IMR-90 (cell line): ENCODE data around the gene FAM241A. TPM values are rescaled to one million over a fixed set of nuclear protein-coding genes. Genes with fewer than 3 reads are reported as not detected.
A peak's percentile ranks its signal among the peaks of the same experiment; 100 is the strongest.

Experiments used
- ATAC-seq: fragments of 200-7000 bp; cut with Tn5 transposase; 2 replicates; pipeline ENCODE4 v1.9.1; 2020; ENCODE audit warnings: low read depth, mild to moderate bottlenecking, moderate library complexity
- BruUV-seq: library from RNA; stranded (reverse); fragments of 400-500 nt; replicated peaks from 2 replicates; lab custom pipeline; 2021; lab: Mats Ljungman, UMichigan
- CTCF ChIA-PET: fragments of 300-600 bp; formaldehyde crosslinking; extraction: SDS; loops from one replicate; lab custom pipeline; 2021; ENCODE audit warnings: antibody characterized with exemption; lab: Yijun Ruan, JAX
- POLR2A ChIA-PET: fragments of 300-600 bp; sonication (Branson Sonifier 250); formaldehyde crosslinking; loops from one replicate; lab custom pipeline; 2022; ENCODE audit warnings: antibody characterized with exemption; ENCODE audit not compliant: unreplicated experiment; lab: Charles Lee
- DNase-seq: peaks from one replicate; pipeline ENCODE4 v3.0.0; 2013
- H2AFZ ChIP-seq: replicated peaks from 2 replicates; pipeline ENCODE3; 2013; ENCODE audit warnings: low read length, mild to moderate bottlenecking; ENCODE audit not compliant: poor library complexity
- H2AK5ac ChIP-seq: 2 replicates; pipeline ENCODE4 v1.6.1; 2013; ENCODE audit warnings: low read depth, low read length, inconsistent platforms
- H2AK9ac ChIP-seq: replicated peaks from 2 replicates; pipeline ENCODE3; 2013; ENCODE audit warnings: mild to moderate bottlenecking, low read depth, low read length, moderate library complexity; ENCODE audit not compliant: poor library complexity
- H2BK120ac ChIP-seq: 2 replicates; pipeline ENCODE4 v1.6.1; 2013; ENCODE audit warnings: low read depth, low read length, inconsistent platforms
- H2BK15ac ChIP-seq: 3 replicates; pipeline ENCODE4 v1.6.1; 2013; ENCODE audit warnings: low read depth, low read length, inconsistent platforms
- H2BK20ac ChIP-seq: 2 replicates; pipeline ENCODE4 v1.6.1; 2013; ENCODE audit warnings: low read depth, mild to moderate bottlenecking, inconsistent platforms, low read length, moderate library complexity
- H2BK5ac ChIP-seq: 2 replicates; pipeline ENCODE4 v1.6.1; 2013; ENCODE audit warnings: mild to moderate bottlenecking, low read depth, low read length, inconsistent platforms; ENCODE audit not compliant: poor library complexity, severe bottlenecking
- H3K14ac ChIP-seq: replicated peaks from 2 replicates; pipeline ENCODE4 v1.6.1; 2013; ENCODE audit warnings: low read depth, low read length, inconsistent platforms
- H3K18ac ChIP-seq: 2 replicates; pipeline ENCODE4 v1.6.1; 2013; ENCODE audit warnings: low read depth, low read length, control low read depth
- H3K23ac ChIP-seq: 2 replicates; pipeline ENCODE4 v1.6.1; 2013; ENCODE audit warnings: low read depth, low read length, inconsistent platforms
- H3K27ac ChIP-seq: 2 replicates; pipeline ENCODE4 v1.5.1; 2013; ENCODE audit warnings: mild to moderate bottlenecking, control low read depth, low read length; ENCODE audit not compliant: insufficient read depth
- H3K27me3 ChIP-seq: 2 replicates; pipeline ENCODE4 v1.6.1; 2013; ENCODE audit warnings: low read length; ENCODE audit not compliant: control insufficient read depth, insufficient read depth
- H3K36me3 ChIP-seq: 2 replicates; pipeline ENCODE4 v1.6.1; 2013; ENCODE audit warnings: low read length, mixed read lengths; ENCODE audit not compliant: control insufficient read depth, insufficient read depth
- H3K4ac ChIP-seq: 2 replicates; pipeline ENCODE4 v1.6.1; 2013; ENCODE audit warnings: low read depth, low read length, inconsistent platforms
- H3K4me1 ChIP-seq: 2 replicates; pipeline ENCODE4 v1.6.1; 2013; ENCODE audit warnings: low read length, mixed read lengths; ENCODE audit not compliant: control insufficient read depth, insufficient read depth
- H3K4me2 ChIP-seq: 2 replicates; pipeline ENCODE4 v1.6.1; 2013; ENCODE audit warnings: low read depth, mild to moderate bottlenecking, control low read depth, low read length, moderate library complexity
- H3K4me3 ChIP-seq: 2 replicates; pipeline ENCODE4 v1.5.1; 2013; ENCODE audit warnings: low read depth, mild to moderate bottlenecking, control low read depth, low read length, moderate library complexity; ENCODE audit not compliant: insufficient read depth
- H3K56ac ChIP-seq: 2 replicates; pipeline ENCODE4 v1.6.1; 2013; ENCODE audit warnings: low read length, inconsistent platforms; ENCODE audit not compliant: insufficient read depth; ENCODE audit errors: extremely low read depth
- H3K79me1 ChIP-seq, 2 experiments: 2 replicates each; pipeline ENCODE4 v1.6.1; 2013; ENCODE audit warnings: low read length in 2 of 2, inconsistent platforms in 1 of 2, low read depth in 1 of 2
- H3K9ac ChIP-seq: 2 replicates; pipeline ENCODE4 v1.6.1; 2013; ENCODE audit warnings: low read depth, low read length, control low read depth
- H3K9me1 ChIP-seq: 2 replicates; pipeline ENCODE4 v1.6.1; 2013; ENCODE audit warnings: low read length, inconsistent platforms; ENCODE audit not compliant: insufficient read depth
- H3K9me3 ChIP-seq: 2 replicates; pipeline ENCODE4 v1.6.1; 2013; ENCODE audit warnings: low read length; ENCODE audit not compliant: control insufficient read depth, insufficient read depth
- H4K20me1 ChIP-seq: 2 replicates; pipeline ENCODE4 v1.6.1; 2013; ENCODE audit warnings: low read length, inconsistent platforms; ENCODE audit not compliant: insufficient read depth
- H4K5ac ChIP-seq: 2 replicates; pipeline ENCODE4 v1.6.1; 2013; ENCODE audit warnings: mild to moderate bottlenecking, low read depth, low read length, control low read depth
- H4K8ac ChIP-seq, 2 experiments: 2 replicates each; pipeline ENCODE4 v1.6.1; 2013; ENCODE audit warnings: low read depth in 2 of 2, low read length in 2 of 2, control low read depth in 1 of 2, inconsistent platforms in 1 of 2
- H4K91ac ChIP-seq: 2 replicates; pipeline ENCODE4 v1.6.1; 2013; ENCODE audit warnings: low read depth, low read length, inconsistent platforms; ENCODE audit not compliant: insufficient read depth
- CEBPB ChIP-seq: IDR thresholded peaks from 2 replicates; pipeline ENCODE4 v1.6.1; 2012; ENCODE audit warnings: low read depth, low read length, improper control_type of control experiment
- CHD1 ChIP-seq: IDR thresholded peaks from 2 replicates; pipeline ENCODE4 v1.6.1; 2012; ENCODE audit warnings: low read depth, low read length, improper control_type of control experiment
- FOS ChIP-seq: fragments of 150-350 bp; IDR thresholded peaks from 2 replicates; pipeline ENCODE4 v1.6.1; 2016; ENCODE audit warnings: low read depth, low read length
- MXI1 ChIP-seq: IDR thresholded peaks from 2 replicates; pipeline ENCODE4 v1.6.1; 2012; ENCODE audit warnings: low read depth, mild to moderate bottlenecking, low read length, moderate library complexity, borderline replicate concordance
- NFE2L2 ChIP-seq: fragments of 150-350 bp; IDR thresholded peaks from 2 replicates; pipeline ENCODE4 v1.6.1; 2016; ENCODE audit warnings: low read depth, mild to moderate bottlenecking, low read length
- POLR2A ChIP-seq: IDR thresholded peaks from 2 replicates; pipeline ENCODE4 v1.6.1; 2012; ENCODE audit warnings: mild to moderate bottlenecking, low read depth, low read length
- RAD21 ChIP-seq: IDR thresholded peaks from 2 replicates; pipeline ENCODE4 v1.6.1; 2012; ENCODE audit warnings: low read length, improper control_type of control experiment
- WGBS, 2 experiments: methylation state at CpG; one replicate each; pipeline versions ENCODE4 v1.1.5 to v1.1.7; 2013; ENCODE audit warnings: missing lambda C conversion rate in 2 of 2; ENCODE audit not compliant: insufficient read length in 1 of 2; ENCODE audit errors: extremely low coverage in 2 of 2; 5-methylcytosine and 5-hydroxymethylcytosine counted together
- dilution Hi-C: fragments of 300-500 bp; cut with HindIII; formaldehyde crosslinking; loops from one replicate; pipeline ENCODE4 v1.14.3; 2018; ENCODE audit warnings: low sequenced_read_pairs; ENCODE audit not compliant: unreplicated experiment
- in situ Hi-C: fragments of 300-500 bp; cut with MboI; formaldehyde crosslinking; loops from 3 replicates; pipeline ENCODE4 v1.14.3; 2019; ENCODE audit warnings: low sequenced_read_pairs, inconsistent platforms, mixed read lengths
- intact Hi-C: fragments of 100-400 bp; cut with micrococcal nuclease; formaldehyde crosslinking; loops from 2 replicates; pipeline ENCODE4 v1.10.0; 2022
- polyA plus RNA-seq, 3 experiments: library from polyadenylated mRNA; depleted of rRNA; stranded (reverse); fragments of >200 nt; gene quantifications; 2 replicates each; pipeline ENCODE4 v1.2.3, GENCODE V29; 2012; ENCODE audit warnings: low replicate concordance in 1 of 3
- total RNA-seq: library from RNA; depleted of rRNA; stranded (reverse); fragments of >200 nt; gene quantifications from 2 replicates; pipeline ENCODE4 v1.2.3, GENCODE V29; 2012
- TF ChIP-seq, protein P1 (sequence below): fragments of 150-350 bp; IDR thresholded peaks from 2 replicates; pipeline ENCODE4 v1.6.1; 2017; ENCODE audit warnings: mild to moderate bottlenecking, antibody characterized with exemption, low read length, low read depth

The FAM241A gene
- total and polyA plus RNA-seq, 2 of the 4 experiments (the other 2 are of a cell fraction): under 0.01 to 0.24 TPM

DNA sequence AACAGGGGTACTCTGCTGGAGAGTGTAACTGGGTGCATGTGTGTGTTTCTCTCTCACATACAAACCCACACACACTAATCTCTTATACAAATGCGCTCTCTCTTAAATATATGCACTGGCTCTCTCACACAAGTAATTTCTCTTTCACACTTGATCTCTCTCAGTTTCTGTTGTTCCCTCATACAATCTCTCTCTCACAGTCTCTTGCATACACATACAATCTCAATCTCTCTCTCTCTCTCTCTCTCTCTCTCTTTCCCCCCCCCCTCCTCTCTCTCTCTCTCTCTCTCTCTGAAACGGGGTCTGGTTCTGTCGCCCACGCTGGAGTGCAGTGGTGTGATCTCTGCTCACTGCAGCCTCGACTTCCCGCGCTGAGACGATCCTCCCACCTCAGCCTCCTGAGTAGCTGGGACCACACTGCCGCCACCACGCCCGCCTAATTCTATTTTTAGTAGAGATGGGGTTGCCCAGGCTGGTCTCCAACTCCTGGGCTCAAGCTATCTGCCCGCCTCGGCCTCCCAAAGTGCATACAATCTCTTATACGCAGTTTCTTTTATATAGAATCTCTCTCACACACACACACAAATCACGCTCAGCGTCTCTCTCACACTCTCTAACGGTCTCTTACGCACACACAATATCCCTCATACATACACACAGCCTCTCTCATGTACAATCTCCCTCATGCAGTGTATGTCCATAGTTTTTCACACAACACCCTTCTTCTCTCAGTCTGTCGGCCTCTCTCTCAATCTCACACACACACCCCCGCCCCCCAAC, 518 bp upstream of the FAM241A start:
- peak overlapping the region; percentile 56; the same call in 1 of the 2 replicates for H3K9ac ChIP-seq
- no peak for ATAC-seq

More for the DNA sequence above, 518 bp upstream of the FAM241A start:
- Histone ChIP-seq H2BK120ac (no peak overlapping the region), H2BK5ac (no peak overlapping the region), H4K8ac (peak overlapping the region; percentile 82 to 90; a peak in 2 of 4 replicates), H3K9me1 (no peaks in the 10 kb centered on the region), H3K27ac (no peak overlapping the region), H3K79me1 (peaks cover 0 to 3% of the 10 kb centered on the region in 2 experiments; a peak in 1 of 4 replicates), H4K5ac (no peak overlapping the region), H3K9me3 (no peaks in the 10 kb centered on the region), H3K4ac (no peak overlapping the region), H4K20me1 (no peaks in the 10 kb centered on the region), H2AFZ (peak overlapping the region; percentile 92), H3K4me1 (no peaks in the 10 kb centered on the region), H3K14ac (no peak overlapping the region), H4K91ac (no peak overlapping the region), H3K23ac (no peak overlapping the region), H2BK15ac (peak overlapping the region; percentile 89; the same call in 1 of the 3 replicates), H2AK5ac (no peak overlapping the region), H3K4me3 (peak overlapping the region; percentile 47), H2AK9ac (no peak overlapping the region), H3K18ac (no peak overlapping the region), H3K4me2 (peak overlapping the region; percentile 93), H3K56ac (no peak overlapping the region), H2BK20ac (no peak overlapping the region), H3K27me3 (no peaks in the 10 kb centered on the region; the same call in 1 of the 2 replicates), H3K36me3 (no peaks in the 10 kb centered on the region)
- dilution Hi-C loops (no loop called here), intact Hi-C loops (loop anchor here (1.0 to 2.0 kb wide), 2 partner anchors 31 to 90 kb away; no protein-coding TSS in a partner anchor), in situ Hi-C loops (no loop called here)
- 45% methylated on average over 7 of the region's 20 CpGs; no CpG with 5 or more reads in 1 of the 2 experiments for WGBS, 2 experiments
- ChIA-PET POLR2A (no interaction called here), CTCF (no interaction called here)
- DNase-seq: no peak
- no TSS peak for BruUV-seq
- TF ChIP-seq RAD21 (no peak), POLR2A (no peak), CEBPB (no peak), FOS (no peak), MXI1 (no peak), CHD1 (no peak), NFE2L2 (no peak)
- TF ChIP-seq, protein P1, sequence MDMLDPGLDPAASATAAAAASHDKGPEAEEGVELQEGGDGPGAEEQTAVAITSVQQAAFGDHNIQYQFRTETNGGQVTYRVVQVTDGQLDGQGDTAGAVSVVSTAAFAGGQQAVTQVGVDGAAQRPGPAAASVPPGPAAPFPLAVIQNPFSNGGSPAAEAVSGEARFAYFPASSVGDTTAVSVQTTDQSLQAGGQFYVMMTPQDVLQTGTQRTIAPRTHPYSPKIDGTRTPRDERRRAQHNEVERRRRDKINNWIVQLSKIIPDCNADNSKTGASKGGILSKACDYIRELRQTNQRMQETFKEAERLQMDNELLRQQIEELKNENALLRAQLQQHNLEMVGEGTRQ: no peak
